Dermis blood vessel endothelial cell (primary cell): Measurements from ENCODE around the gene SIAE. TPM values are rescaled to one million over a fixed set of nuclear protein-coding genes. Genes with fewer than 3 reads are reported as not detected.

ENCODE experiments used
- DNase-seq: peaks from one replicate; pipeline ENCODE4 v3.0.0; 2010
- total RNA-seq: library from RNA; depleted of rRNA; stranded (reverse); fragments of >200 nt; gene quantifications from 2 replicates; pipeline ENCODE4 v1.2.3, GENCODE V29; 2014

SIAE gene
- total RNA-seq, result 20.8 and 22.0 TPM in 2 replicates

GRCh38 chr11:124673333-124674167 is at the start of gene SIAE, which contains the start of gene SPA17:
Gene SIAE, minus strand, starts transcription at chr11:124673739. Its CDS starts 31 bp downstream, at chr11:124673708.
Gene SPA17, plus strand, starts transcription at chr11:124673904. Its CDS starts 1,361 bp downstream, at chr11:124675265.
- DNase-seq, result peak; percentile 97

GRCh38 chr11:124722176-124722575 is 48.6 kb upstream of the SIAE start:
- no peak for DNase-seq

GRCh38 chr11:124719534-124719933 is 46.0 kb upstream of the SIAE start:
- no peak for DNase-seq

GRCh38 chr11:124718801-124719200 is 45.3 kb upstream of the SIAE start:
- DNase-seq, result no peak

- DNase-seq, result peak; percentile 47
These were observed 44.5 kb upstream of the SIAE start for GRCh38 chr11:124717786-124718651.

GRCh38 chr11:124717421-124717785 is 43.9 kb upstream of the SIAE start:
- DNase-seq, result peak; percentile 74

GRCh38 chr11:124716591-124716990 is 43.1 kb upstream of the SIAE start:
- peak; percentile 57 for DNase-seq

- no peak for DNase-seq
These were observed 38.9 kb upstream of the SIAE start for GRCh38 chr11:124712392-124712791.

GRCh38 chr11:124707829-124708228 is 34.3 kb upstream of the SIAE start:
- DNase-seq, result no peak

- no peak for DNase-seq
These were observed 26.5 kb upstream of the SIAE start for GRCh38 chr11:124700028-124700427.

GRCh38 chr11:124699547-124699946 is 26.0 kb upstream of the SIAE start:
- DNase-seq, result no peak

- no peak for DNase-seq
These were observed 19.6 kb upstream of the SIAE start for GRCh38 chr11:124693142-124693541.

- no peak for DNase-seq
These were observed 8.9 kb upstream of the SIAE start for GRCh38 chr11:124682443-124682842.

- no peak for DNase-seq
These were observed 7.9 kb upstream of the SIAE start for GRCh38 chr11:124681421-124681820.

GRCh38 chr11:124678416-124678815 is 4.9 kb upstream of the SIAE start:
- no peak for DNase-seq

GRCh38 chr11:124676386-124676785 is 2.8 kb upstream of the SIAE start:
- DNase-seq, result peak; percentile 74

GRCh38 chr11:124674571-124674970 is 1.0 kb upstream of the SIAE start:
- DNase-seq, result no peak

GRCh38 chr11:124674168-124674517 is 604 bp upstream of the SIAE start:
- peak; percentile 7 for DNase-seq

- DNase-seq, result peak; percentile 10
These were observed 863 bp downstream of the SIAE start for GRCh38 chr11:124672536-124673215.

GRCh38 chr11:124670732-124671131 is 2.8 kb downstream of the SIAE start:
- no peak for DNase-seq

GRCh38 chr11:124669193-124669592 is 4.3 kb downstream of the SIAE start:
- peak; percentile 81 for DNase-seq

GRCh38 chr11:124667601-124668000 is 5.9 kb downstream of the SIAE start:
- DNase-seq, result no peak

- no peak for DNase-seq
These were observed 9.7 kb downstream of the SIAE start for GRCh38 chr11:124663861-124664260.
